NCI-H2196 treated with DMSO at 0.1 percent for 48 hours (cell line): Measurements from ENCODE around the gene KCNIP1.

Experiments
- DNase-seq: peaks from one replicate; lab custom pipeline; 2025; ENCODE audit not compliant: unreplicated experiment; lab: John Stamatoyannopoulos, UW

Gene KCNIP1

DNA sequence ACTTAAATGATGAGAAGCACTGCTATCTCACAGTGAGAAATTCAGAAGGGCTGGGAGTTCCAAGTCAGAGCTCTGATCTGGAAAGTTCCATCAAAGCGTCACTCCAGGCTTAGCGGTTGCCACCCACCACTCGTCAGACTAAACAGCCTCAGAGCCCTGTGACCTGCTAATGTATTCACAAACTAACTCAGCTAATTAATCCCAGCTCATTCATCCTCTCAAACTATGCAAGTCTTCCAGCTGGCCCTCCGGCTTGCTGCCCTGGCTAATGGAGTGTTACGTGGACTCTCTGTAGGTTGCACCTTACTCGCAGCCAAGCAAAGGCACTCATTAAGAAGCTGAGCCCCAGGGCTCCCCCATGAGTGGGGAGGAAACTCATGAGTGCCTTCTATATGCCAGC lies 197.5 kb downstream of the KCNIP1 start:
- no peak for DNase-seq

GRCh38 chr5:170704417-170705192 lies 200.8 kb downstream of the KCNIP1 start:
- no peak for DNase-seq

DNA sequence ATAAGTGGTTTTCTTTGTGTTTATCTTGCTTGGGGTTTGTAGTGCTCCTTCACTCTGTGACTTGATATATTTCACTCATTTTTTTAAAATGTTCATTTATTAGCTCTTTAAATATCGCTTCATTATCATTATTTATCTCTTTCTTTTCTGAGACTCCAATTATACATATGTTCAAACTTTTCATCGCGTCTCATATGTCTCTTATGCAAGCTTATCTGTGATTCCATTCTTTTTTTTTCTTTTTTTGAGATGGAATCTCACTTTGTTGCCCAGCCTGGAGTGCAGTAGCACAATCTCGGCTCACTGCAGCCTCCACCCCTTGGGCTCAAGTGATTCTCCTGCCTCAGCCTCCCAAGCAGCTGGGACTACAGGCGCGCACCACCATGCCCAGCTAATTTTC lies 205.8 kb downstream of the KCNIP1 start:
- DNase-seq = no peak

DNA sequence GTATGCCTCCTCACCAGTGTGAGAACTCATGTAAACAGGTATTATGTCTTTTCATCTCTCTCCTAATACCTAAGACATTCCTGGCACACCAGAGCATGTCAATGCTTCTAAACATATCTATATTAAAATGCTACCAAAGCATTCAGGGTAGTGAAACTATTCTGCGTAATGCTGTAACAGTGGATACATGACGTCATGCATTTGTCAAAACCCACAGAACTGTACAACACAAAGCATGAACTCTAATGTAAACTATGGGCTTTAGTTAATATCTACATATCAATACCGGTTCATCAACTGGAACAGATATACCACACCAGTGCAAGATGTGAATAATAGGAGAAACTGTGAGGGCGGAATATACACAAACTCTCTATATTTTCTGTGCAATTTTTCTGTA lies 207.5 kb downstream of the KCNIP1 start:
- no peak for DNase-seq

- DNase-seq = no peak
These were observed 211.3 kb downstream of the KCNIP1 start for GRCh38 chr5:170715141-170715540.

- DNase-seq = no peak
These were observed 212.6 kb downstream of the KCNIP1 start for GRCh38 chr5:170716396-170716795.

DNA sequence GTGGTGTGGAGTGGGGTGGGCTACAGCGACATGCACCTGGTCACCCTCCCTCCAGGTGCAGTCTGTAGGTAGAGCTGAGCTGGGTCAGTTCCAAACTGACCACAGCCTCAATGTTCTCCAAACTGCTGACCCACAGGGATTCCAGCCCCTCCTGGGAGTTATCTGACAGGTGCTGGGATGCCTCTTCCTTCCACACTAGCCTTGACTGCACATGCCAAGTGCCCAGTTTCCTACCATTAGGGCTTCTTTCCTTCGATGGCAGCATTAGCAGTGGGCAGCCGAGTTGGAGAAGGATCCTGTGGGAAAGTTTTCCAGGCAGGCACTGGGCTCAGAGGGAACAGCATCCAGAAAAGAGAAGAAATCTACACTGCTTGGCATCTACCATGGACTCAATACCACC lies 215.7 kb downstream of the KCNIP1 start:
- DNase-seq = no peak

DNA sequence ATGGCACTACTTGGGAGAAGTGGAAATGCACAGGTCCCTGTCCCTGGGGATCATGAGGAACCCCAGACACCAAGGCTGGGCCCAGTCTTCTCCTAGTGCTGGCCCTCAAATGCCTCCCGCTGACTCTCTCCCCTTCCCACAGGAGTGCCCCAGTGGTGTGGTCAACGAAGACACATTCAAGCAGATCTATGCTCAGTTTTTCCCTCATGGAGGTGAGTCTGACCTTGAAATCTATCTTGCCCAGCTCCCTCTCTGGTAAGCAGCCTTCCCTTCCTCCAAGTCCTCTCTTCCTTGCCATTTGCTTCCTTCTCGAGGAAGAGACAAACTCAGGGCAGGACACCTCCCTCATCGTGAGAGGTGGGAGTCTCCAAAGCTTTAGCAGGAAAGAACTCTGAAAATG lies 216.4 kb downstream of the KCNIP1 start:
- no peak for DNase-seq

DNA sequence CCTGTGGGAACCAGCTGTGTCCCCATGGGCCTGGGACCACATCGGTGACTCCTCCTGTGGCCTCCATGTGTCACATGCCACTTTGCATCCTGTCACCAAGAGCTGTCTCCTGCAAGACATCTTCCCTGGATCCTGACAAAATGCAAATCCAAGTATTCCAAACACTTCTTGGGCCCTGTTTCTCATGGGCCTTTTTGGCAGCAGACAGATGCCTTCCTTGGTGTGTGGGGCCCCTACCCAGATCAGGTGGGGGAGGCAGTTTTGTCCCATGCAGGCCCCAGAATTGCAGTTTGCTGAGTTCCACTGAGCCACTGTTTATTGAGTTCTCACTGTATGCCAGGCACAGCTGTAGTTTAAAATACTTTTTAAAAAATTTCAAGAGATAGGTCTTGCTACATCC lies 217.2 kb downstream of the KCNIP1 start:
- no peak for DNase-seq

GRCh38 chr5:170721681-170722080 lies 217.9 kb downstream of the KCNIP1 start:
- no peak for DNase-seq

- DNase-seq = no peak
These were observed 218.5 kb downstream of the KCNIP1 start for GRCh38 chr5:170722316-170722715.

- DNase-seq = no peak
These were observed 227.2 kb downstream of the KCNIP1 start for GRCh38 chr5:170731052-170731451.

- DNase-seq = no peak
These were observed 228.9 kb downstream of the KCNIP1 start for GRCh38 chr5:170732685-170733084.

GRCh38 chr5:170736966-170737365 lies 233.1 kb downstream of the KCNIP1 start:
- no peak for DNase-seq

DNA sequence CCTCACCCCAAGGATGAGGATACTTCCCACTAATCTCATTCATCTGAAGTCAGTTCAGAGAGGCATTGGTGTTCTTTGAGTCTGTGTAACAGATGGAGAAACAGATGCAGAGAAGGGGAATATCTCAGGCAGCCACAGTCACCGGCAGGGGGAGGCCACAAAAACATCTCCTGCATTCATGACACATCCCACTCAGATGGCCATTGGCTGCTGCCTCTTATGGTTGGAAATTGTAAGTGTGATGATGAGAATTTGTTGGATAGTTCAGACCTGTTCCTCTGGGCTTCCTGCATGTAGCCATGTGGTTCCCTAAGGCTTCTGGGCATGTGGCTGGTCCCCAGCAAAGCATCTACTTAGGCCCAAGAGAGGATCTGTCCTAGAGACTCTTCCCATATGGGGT lies 233.8 kb downstream of the KCNIP1 start:
- DNase-seq = no peak

DNA sequence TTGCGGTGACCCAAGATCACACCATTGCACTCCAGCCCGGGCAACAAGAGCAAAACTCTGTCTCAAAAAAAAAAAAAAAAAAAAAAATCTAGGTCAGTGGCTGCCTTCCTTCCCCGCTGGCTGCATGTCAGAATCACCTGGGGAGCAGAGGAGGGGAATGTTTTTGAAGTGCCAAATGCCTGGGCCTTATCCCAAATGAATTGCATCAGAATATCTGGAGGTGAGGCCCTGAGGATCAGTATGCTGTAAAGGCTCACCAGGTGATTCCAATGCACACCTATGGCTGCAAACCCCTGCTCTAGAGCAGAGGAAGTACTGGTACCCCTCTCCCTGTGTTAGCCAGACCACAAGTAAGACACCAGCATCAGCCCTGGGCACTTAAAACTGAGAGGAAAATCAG lies 235.0 kb downstream of the KCNIP1 start:
- no peak for DNase-seq

DNA sequence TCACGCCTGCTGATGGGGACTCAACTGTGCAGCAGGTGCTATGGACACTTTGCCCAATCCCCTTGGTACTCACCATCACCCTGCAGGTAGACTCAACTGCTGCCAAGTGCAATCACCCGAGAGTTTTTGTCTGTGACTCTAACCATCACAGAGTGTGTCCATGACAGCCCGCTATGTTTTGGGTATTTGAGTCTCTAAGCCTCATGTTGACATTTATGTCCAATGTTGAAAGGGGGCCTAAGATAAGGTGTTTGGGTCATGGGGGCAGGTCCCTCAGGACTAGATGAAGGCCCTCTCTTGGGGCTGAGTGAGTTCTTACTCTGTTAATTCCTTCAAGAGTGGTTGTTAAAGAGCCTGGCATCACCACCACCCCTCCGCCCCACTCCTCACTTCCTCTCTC lies 235.6 kb downstream of the KCNIP1 start:
- DNase-seq = no peak

DNA sequence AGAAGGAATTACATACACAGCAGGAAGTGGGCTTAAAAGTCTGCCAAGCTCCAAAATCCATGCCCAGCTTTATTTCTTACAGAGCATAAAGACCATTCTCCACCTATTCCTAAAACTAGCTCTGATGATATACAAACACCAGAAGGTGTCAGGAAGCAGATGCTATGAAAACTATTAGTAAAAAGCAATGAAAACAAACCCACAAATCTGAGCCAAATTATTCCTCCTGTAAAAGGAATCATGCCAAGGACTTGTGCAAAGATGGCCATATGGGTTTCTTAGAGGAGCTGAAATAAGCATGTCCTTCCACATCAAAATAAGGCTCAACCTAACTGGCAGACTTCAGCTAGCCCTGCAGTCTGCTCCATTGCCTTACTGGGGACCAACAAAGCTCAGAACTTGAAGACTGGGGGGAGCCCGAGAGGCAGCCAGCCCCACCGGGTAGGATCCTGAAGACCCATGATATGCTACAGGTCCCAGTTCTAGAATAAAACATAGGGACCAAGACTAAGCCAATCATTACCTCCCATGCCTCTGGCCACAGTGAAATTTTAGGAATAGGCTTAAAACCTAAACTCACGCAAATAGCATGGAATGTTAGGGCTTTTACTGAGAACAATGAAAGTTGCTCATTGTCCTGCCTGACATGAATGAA lies 236.9 kb downstream of the KCNIP1 start:
- no peak for DNase-seq

DNA sequence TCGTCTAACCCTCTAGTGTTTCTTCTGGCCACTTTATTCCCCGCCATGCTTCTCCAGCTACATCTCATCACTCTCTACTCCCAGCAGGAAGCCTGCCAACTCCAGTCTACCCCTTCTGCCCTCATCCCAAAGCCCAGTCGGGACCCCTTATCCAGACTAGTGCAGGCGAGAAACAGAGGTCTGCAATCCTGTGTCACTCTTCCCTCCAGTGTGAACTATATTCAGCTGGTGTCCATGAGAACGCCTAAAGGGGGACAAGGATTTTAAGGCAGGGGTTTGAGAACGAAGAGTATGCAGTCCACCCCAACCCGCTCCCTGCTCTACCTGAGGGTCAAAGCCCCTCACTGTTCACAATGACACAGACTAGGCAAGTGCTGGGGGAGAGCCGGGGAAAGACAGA lies 238.0 kb downstream of the KCNIP1 start:
- DNase-seq = no peak

DNA sequence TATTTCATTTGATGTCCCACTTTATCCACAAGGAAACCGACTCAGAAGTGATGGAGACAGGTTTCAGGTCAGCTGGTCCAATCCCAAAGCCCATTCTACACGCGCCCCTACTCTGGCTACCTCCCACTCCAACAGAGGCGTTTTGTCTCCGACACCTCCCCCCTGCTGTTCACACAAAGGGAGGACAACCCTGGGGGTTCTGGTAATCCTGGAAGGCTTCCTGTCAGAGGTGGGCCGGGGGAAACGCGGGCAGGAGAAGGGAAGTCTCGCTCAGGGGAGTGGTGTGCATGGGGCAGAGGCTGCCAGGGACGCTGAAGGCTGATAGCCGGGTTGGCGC lies 240.0 kb downstream of the KCNIP1 start:
- DNase-seq = no peak

- no peak for DNase-seq
These were observed 241.8 kb downstream of the KCNIP1 start for GRCh38 chr5:170745481-170746071.
